NCI-H226 (cell line): ENCODE measurements around the gene NCKAP5L.

Experiments
- DNase-seq: peaks from one replicate; pipeline ENCODE4 v3.0.0-alpha.2; 2015

NCKAP5L gene, protein sequence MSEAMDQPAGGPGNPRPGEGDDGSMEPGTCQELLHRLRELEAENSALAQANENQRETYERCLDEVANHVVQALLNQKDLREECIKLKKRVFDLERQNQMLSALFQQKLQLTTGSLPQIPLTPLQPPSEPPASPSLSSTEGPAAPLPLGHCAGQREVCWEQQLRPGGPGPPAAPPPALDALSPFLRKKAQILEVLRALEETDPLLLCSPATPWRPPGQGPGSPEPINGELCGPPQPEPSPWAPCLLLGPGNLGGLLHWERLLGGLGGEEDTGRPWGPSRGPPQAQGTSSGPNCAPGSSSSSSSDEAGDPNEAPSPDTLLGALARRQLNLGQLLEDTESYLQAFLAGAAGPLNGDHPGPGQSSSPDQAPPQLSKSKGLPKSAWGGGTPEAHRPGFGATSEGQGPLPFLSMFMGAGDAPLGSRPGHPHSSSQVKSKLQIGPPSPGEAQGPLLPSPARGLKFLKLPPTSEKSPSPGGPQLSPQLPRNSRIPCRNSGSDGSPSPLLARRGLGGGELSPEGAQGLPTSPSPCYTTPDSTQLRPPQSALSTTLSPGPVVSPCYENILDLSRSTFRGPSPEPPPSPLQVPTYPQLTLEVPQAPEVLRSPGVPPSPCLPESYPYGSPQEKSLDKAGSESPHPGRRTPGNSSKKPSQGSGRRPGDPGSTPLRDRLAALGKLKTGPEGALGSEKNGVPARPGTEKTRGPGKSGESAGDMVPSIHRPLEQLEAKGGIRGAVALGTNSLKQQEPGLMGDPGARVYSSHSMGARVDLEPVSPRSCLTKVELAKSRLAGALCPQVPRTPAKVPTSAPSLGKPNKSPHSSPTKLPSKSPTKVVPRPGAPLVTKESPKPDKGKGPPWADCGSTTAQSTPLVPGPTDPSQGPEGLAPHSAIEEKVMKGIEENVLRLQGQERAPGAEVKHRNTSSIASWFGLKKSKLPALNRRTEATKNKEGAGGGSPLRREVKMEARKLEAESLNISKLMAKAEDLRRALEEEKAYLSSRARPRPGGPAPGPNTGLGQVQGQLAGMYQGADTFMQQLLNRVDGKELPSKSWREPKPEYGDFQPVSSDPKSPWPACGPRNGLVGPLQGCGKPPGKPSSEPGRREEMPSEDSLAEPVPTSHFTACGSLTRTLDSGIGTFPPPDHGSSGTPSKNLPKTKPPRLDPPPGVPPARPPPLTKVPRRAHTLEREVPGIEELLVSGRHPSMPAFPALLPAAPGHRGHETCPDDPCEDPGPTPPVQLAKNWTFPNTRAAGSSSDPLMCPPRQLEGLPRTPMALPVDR (N-terminal part only)

DNA sequence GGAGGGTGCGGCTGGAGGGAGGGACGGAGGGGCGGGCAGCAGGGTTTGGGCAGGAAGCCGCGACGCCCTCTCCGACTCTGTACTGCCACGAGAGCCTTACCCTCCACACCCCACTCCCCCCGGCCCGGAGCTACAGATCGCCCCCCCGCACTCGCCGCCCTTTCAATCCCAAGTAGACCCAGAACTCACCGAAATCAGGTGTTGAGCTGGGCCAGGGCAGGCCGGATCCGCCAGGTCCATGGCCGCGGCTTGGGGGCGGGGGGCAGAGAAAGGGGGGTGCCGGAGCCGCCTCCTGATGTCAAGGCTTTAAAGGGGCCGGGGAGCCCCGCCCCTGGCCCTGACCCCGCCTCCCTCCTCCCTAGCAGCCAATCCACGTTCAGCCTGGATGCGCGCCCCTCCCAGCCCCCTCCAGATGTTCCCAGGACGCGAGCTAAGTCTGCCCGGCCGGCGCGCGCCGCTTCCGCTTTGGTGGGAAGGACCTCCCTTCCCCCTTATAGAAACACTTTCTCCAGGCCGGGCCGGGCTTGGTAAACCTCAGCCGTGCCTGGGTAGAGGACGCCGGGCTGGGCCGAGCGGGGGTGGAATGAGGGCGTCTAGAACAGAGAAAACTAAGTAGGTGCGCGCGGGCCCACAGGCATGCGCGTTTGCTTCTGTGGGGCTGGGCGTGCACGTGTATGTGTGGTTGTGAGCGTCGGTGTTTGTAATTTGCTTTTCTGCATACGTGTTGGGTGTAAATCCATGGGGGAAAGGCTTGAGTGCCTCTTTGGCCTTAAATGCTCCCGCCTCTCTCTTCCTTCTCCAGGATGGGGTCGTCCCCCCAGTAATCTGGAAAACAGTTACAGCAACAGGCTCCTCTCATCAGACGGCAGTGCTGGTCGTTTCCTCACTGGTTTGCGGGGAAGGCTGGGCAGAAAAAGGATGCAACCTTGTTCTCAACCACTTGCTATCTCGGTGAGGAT is at the start of gene NCKAP5L:
NCKAP5L (minus strand) TSS at position 281 of the 959 bp plus-strand sequence. CDS start 24,369 bp downstream, outside the sequence.
- DNase-seq, result peak; percentile 97

DNA sequence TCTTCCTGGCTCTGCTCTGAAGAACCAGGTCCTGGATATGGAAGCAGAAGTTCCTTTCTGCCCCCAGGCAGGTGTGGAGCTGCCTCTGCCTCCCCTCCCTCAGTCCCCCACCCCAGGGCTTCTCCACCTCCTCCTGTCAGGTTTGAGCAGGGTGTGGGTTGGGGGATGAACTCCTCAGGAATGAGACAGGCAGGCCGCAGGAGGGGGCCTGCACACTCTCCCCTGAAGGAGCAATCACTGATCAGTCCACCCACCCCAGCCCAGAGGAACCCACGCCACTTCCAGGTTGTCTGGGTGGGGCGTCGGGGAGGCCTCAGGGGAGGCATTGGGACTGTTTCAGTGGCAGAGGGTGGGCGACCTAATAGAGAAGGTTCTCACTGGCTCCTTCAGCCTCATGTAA is 48.9 kb upstream of the NCKAP5L start:
- no peak for DNase-seq

DNA sequence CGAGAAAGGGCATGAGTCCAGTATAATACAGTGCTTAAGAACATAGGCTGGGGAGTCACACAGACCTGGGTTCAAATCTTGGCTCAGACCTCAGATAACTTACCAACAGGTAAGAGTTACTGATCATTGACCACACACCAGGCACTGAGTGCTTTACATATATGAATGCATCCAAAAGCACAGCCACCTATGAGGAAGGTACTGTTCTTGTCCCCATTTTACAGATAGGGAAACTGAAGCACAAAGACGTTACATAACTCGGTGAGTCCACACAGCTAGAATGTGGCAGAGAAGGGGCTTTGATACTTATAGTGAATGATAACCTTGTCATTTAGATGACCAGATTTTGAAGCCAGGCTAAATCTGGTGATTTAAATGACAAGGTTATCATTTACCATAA is 47.9 kb upstream of the NCKAP5L start:
- no peak for DNase-seq

DNA sequence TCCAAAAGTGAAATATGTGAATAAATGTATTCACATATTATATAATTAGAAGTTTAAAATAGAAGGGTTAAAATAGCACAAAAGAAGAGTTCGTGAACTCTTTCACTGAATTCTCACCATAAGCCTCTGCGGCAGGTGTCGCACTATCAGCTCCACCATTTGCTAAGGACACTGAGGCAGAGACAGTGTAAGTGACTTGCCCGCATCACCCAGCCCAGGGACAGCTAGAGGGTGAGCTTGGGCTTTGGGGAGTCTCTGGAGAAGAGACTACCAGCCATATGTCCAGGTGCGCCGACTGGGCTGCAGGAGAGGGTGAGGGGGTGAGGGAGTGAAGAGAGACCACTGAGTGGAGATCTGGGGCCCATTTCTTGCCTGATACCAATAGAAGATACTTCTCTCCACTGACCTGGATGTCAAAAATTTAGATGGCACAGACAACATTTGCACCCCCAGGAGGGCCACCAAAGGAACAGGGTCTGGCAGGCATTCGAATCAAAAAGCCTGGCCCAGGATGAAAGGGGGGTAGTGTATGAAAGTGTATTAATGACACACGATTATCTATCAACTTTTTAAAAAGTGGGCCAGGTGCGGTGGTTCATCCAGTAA is 47.0 kb upstream of the NCKAP5L start:
- DNase-seq, result no peak

DNA sequence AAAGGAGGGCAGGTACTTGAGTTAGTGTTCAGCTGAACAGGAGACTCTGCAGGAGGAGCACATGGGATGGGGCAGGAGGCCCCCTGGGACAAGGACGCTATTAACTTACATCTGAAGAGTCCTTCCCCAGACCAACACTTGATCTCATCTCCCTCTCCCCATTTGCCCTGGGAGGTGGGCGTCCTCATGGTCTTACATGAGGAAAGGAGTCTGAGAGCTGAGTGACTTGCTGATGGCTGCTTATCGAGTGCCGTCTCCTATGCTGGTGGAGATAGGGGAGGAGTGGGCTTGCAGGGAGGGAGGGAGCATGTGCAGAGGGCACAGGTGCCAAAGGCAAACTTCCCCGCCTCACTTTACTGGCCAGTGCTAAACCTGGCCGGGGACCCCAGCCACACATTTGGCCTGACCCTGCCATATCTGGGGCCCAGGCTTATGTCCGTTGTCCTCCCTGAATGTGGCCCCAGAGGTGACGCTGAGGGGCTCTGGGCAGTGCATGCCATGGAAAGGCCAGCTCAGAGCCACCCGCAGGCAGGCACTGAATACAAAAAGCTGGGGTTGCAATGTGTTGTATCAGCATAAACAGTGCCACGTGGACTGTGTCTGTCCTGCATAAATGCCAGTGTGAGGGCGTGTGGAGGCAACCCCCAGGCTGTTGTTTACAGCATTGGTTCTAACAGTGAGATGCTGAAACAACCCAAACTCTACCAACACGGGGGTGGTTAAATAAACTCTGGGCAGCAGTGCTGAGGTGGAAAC is 46.1 kb upstream of the NCKAP5L start:
- DNase-seq, result no peak

DNA sequence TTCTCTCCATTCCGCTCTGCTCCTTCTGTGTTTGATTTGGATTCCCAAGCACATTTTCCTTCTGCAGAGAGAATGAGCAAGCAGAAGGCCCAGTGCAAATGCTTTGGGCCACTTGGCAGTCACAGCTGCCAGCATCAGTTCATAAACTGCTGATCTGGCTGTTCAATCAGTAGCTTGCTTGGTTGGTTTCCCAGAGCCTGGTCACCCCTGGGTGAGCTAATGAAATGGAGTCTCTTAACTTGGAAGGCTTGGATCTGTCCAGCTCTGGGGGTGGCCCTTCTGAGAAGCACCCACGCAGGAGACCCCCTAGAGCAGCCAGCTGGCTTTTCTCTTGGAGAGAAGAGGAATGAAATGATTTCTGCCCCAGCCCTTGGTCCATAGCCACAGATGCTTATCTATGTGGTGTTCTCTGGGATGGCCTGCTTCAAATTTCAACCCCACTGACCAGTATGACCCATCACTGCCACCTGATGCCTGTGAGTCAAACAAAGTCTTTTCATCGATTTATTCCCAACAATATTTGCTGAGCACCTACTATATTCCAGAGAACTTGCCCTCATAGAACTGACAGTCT is 45.2 kb upstream of the NCKAP5L start:
- no peak for DNase-seq

DNA sequence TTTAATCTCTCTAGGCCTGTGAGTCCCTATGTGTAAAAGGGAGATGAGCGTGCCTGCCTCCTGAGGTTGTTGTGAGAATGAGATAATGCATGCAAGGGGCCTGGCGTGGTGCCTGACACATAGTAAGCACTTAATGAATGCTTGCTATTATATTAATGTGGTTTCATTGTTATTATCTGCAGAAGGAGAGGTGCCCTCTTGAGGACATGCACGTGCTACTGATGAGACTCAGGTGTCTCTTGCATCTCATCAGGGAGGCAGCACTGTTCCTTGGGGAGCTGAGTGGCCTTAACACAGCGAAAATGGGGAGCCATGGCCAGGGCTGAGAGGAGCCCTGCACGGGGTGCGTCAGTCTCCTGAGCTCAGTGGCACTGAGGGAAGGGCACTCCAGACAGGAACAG is 44.6 kb upstream of the NCKAP5L start:
- DNase-seq, result peak; percentile 81

DNA sequence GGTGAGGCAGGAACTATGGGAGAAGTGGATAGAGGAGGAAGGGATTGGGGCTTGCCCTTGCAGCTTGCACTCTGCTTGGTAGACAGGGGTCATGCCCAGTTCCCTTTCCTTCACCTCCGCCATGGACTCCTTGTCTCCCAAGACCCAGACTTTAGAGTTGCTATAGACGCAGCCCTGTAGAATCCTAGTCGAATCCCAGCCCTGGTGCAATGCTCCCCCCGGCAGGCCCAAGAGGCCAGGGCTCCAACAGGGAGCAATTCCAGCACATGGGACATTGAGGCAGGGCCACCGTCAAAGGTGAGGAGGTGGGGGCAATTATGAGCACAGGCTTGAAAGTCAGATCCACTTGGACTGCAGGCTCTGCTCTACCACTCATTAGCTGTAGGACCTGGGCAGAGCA is 44.2 kb upstream of the NCKAP5L start:
- DNase-seq, result no peak

DNA sequence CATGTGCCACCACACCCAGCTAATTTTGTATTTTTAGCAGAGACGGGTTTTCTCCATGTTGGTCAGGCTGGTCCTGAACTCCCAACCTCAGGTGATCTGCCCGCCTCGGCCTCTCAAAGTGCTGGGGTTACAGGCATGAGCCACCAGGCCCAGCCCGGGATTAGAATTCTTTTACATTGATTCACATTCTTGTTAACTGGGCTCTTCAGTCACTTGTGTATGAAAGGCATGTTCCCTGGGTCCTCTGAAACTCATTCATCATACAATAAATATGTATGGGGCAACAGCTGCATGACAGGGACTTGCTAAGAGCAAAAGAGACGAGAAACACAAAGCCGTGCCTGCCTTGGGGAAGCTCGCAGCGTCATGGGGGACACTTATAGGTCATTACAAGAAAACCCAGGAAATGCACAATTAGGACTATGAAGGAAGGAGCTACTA is 43.6 kb upstream of the NCKAP5L start:
- peak; percentile 36 for DNase-seq

DNA sequence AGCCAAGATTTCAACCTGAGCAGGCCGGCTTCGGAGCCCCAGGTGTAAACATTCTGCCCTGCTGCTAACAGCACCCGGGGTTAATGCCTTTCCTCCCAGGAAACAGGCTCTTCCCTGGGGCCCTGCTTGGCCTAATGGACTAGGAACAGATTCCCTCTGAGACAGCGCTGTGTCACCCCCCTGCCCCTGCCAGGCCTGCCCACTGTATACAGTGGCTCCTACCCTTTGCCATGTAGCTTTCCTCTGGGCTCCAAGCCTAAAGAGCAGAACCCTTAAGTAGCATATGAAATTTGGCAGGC is 43.0 kb upstream of the NCKAP5L start:
- no peak for DNase-seq

DNA sequence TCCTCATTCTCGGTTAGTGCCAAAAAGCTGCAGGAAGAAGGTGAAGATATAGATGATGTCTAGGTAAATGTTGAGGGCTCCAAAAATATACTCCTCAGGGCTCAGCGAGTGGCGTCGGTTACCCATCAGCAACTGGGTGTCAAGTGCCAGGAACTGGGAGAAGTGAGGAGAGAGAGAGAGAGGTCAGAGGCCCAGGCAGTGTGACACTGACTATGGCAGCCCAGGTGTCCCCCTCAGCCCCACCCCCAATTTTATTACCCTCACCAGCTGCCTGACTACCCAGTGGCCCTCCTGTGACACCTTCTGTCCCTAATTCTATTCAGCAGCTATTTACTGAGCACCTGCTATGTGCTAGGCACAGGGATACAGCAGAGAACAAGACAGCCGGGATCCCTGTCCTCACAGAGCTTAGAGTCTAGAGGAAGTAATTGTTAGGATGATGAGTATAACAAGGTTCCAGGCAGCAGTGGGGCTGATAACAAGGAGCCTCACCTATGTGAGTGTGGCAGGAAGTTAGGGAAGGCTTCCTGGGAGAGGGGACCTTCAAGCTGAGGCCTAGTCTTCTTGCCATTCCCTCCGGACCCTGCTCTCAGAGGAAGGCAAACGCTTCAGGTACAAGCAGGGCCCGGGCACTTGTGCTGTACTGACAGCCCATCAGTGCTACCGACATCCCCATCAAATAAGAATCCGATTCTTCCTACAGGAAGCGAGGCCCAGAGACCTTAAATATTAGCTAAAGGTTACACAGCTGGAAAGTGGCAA is 42.5 kb upstream of the NCKAP5L start:
- DNase-seq, result no peak

DNA sequence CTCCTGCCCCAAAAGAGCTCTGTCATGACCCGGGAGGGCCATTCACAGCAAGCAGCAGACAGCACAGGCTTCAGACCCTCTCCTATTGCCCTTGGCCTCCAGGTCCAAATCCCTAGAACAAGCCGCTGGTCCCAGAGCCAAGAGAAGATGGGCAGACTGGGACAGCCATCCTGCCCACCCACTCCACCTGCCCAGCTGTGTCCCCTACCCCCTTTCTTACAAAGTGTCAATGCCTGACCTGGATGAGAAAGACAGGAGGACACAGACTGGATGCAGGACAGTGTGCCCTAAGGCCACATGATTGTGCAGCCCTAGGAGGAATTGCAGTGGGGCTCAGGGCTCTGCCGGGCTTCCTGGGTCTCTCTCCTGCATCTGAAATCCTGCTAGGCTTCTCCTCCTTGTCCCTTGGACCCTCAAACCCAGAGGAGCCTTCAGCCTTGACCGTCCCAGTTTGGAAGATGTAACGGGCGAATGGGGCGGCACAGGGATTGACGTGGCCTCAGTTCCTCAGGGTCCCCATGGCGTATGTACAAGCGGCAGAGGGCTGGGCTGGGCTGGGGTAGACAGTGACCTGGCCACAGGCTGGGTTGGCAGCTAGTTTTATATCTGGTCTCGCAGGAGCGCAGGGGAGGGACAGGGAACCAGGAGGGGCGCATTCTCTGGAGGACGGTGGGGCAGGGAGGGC is 41.7 kb upstream of the NCKAP5L start:
- no peak for DNase-seq

DNA sequence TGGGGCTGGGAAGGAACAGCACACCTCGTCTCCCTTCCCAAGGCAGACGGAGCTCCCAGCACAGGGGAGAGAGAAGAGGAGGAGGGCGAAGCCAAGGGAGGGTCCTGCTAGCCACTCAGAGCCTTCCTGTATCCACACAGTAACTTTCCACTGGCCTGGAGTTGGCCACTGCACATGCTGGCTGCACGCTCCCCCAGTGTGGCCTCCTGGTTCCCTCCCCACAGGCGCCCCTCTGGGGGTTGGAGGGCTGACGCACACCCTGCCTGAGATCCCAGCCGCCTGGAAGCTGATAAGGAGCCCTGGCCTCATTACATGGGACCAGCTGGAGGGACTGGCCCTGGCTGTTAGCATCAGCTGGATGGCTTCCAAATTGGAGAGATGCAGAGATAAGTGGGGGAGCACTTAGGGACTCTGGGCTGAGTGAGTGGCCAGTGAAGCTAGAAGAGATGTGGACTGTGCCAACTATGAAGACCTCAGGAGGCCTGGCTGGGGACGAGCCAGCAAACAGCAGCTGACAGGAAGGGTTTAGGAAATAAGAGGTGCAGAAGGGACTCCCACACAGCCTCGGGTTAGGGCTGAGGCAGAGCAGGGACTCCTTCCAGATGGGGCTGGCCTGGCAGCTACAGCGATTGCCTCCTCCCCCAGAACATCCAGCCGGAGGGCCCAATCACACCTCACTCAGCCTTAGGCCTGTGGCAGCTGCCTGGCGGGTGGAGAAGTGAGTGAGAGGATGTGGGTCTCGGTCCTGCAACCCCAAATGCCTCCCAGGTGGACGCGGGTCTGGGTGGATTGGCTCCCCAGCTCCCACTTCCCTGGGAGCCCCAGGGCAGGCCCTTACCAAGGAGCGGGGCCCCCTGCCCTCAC is 41.0 kb upstream of the NCKAP5L start:
- DNase-seq, result peak; percentile 100

DNA sequence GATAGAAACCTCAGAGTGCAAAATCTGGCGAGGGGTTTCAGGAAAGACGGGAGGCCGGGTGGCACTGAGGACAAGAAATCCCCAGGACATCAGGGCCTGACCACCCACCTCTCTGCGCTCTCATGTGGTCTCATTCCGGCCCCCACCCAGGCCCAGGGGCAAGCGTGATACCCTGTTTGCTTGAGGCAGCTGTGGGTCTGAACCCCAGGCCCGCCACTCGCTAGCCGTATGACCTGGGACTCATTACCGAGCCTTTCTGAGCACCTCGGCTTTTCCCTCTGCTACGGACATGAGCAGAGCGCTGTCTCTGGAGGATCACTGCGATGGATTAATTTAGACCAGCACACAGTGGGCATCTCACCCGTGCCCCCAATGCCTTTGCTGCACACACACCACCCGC is 40.2 kb upstream of the NCKAP5L start:
- DNase-seq, result no peak

DNA sequence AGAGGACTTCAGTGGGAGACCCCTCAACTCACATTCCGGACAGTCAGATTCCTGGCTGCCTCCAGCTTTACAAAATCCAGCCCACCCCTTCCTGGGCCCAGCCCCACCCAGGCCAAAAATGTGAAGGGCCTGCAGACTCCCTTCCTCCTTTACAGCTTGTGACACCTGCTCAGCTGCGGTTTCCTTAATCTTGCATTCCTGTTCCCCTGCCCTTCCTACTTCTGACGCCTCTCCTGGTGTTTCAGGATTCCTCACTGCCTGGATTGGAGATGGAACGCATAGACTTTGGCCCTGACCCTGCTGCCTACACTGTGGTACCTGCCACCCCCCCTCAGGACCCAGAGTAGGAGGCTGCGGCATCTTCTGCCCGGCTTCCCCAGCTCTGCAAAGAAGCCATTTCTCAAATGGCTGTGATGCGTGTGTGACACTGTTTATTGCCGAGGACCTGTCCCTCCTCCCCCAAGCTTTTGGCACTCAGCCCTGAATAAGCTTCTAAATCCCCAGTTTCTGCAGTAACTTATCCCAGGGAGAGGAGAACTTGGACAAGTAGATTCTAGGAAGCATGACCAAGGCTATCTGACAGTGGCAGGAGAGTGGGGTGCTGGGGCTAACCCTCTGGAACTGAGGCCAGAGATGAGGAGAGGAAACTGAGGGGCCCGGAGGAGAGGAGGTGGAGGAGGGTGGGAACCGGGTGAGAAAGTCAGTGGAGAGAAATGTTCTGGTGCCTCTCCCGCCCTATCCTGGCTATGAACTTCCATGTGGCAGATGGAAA is 39.5 kb upstream of the NCKAP5L start:
- DNase-seq, result peak; percentile 99

DNA sequence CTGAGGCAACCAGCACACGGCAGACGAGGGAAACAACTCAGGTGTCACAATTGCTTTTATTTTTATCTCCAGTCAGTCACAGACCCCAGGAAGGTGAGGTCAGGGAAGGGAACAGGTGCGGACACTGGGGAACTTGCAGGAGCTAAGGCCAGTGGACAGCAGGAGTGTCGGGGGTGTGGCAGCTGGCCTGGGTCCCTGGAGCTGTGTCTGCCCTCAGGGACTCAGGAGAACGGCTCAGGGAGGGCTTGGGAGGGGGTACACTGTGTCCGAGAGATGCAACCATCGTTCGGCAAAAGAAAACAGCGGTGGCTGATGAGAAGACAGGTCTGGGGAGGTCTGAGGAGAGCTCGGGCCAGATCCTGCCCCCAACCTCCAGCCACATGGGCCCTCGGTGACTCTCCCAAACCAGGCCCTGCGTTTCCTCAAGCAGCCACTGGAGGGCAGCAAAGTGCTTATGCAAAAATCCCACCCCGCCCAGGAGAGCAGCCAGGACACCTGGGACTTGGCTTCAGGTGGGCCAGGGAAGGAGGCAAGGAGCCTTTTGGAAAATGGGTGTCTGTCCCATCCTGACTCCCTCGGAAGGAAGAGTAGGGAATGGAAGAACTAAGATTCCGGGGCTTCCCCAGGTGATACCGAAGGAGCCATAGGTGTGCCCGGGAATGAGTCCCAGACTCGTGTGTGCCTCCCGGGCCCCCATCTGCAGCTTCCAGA is 38.8 kb upstream of the NCKAP5L start:
- DNase-seq, result peak; percentile 70

DNA sequence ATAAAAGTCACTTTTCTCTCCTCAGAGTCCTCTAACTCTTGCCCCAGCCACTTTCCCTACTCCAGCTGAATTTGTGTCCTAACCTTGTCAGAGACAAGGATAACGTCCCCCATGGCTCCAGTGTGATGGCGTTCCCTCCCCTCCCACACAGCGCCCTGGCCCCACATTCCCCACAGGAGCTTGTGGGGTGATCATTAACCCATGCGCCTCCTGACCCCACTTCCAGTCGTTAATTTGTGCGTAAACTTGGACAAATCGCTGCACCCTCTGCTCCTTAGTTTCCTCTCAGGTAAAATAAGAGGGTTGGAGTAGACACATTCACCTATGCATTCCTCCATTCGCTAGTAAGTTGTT is 37.5 kb upstream of the NCKAP5L start:
- no peak for DNase-seq
